ENCODE measurements around the gene PDE6C. TPM values are rescaled to one million over a fixed set of nuclear protein-coding genes. Genes with fewer than 3 reads are reported as not detected.
A peak's percentile ranks its signal among the peaks of the same experiment; 100 is the strongest.

The PDE6C gene
- total RNA-seq, 2 experiments from 2014 or later: 0.03 to 0.13 TPM

GRCh38 chr10:93596539-93596938, 15.8 kb upstream of the PDE6C start:
- Histone ChIP-seq H3K9me2 (ENCODE audit: insufficient read depth, low read length) (no peaks in the 10 kb centered on the region), H3K36me3 (ENCODE audit: insufficient read depth, low read length) (no peaks in the 10 kb centered on the region), H4K20me1 (ENCODE audit: insufficient read depth, low read length) (no peaks in the 10 kb centered on the region), H3K79me2 (ENCODE audit: insufficient read depth, low read depth, low read length) (no peaks in the 10 kb centered on the region), H2AFZ (ENCODE audit: low read length) (peak overlapping the region; percentile 22; the same call in 1 of the 2 replicates), H3K9me3 (ENCODE audit: low read length) (no peaks in the 10 kb centered on the region), H3K4me2 (ENCODE audit: low read length) (no peak overlapping the region), H3K4me1 (ENCODE audit: insufficient read depth, low read length, poor library complexity, severe bottlenecking) (peaks cover 18% of the 10 kb centered on the region), H3K27ac (ENCODE audit: low read depth, low read length, poor library complexity, severe bottlenecking) (no peak overlapping the region), H3K4me3 (ENCODE audit: low read depth, low read length, poor library complexity, severe bottlenecking) (no peak overlapping the region)
- DNase-seq (ENCODE audit: low spot score): peak; percentile 29
- intact Hi-C loops (cut with micrococcal nuclease; ENCODE audit: unreplicated experiment): no loop called here
- CTCF ChIA-PET (ENCODE audit: unreplicated experiment): interaction anchor here (0.5 kb wide), 1 partner anchor 14 kb away, joined by 5 read pairs; no protein-coding TSS in a partner anchor
- TF ChIP-seq EZH2phosphoT487 (IDR thresholded peaks at IDR 0.05; ENCODE audit: borderline replicate concordance, low read depth, low read length) (no peak), CTCF (conservative IDR thresholded peaks at IDR 0.05; ENCODE audit: low read length) (peak; percentile 74)
- BruUV-seq (replicated peaks): no TSS peak
- POLR2A ChIA-PET: interaction anchor here (0.6 kb wide), 1 partner anchor 168 kb away, joined by 4 read pairs; no protein-coding TSS in a partner anchor

- no peaks in the 10 kb centered on the region for H3K79me2 ChIP-seq (ENCODE audit: insufficient read depth, low read depth, low read length)
- peaks cover 12% of the 10 kb centered on the region for H3K4me1 ChIP-seq (ENCODE audit: insufficient read depth, low read length, poor library complexity, severe bottlenecking)
- H3K4me3 ChIP-seq (ENCODE audit: low read depth, low read length, poor library complexity, severe bottlenecking): no peak overlapping the region
- H4K20me1 ChIP-seq (ENCODE audit: insufficient read depth, low read length): no peaks in the 10 kb centered on the region
- TF ChIP-seq EZH2phosphoT487 (IDR thresholded peaks at IDR 0.05; ENCODE audit: borderline replicate concordance, low read depth, low read length): no peak
- TF ChIP-seq CTCF (conservative IDR thresholded peaks at IDR 0.05; ENCODE audit: low read length): no peak
- POLR2A ChIA-PET: interaction anchor here (0.6 kb wide), 1 partner anchor 169 kb away, joined by 4 read pairs; no protein-coding TSS in a partner anchor
- H3K27ac ChIP-seq (ENCODE audit: low read depth, low read length, poor library complexity, severe bottlenecking): no peak overlapping the region
- intact Hi-C loops (cut with micrococcal nuclease; ENCODE audit: unreplicated experiment): no loop called here
- CTCF ChIA-PET (ENCODE audit: unreplicated experiment): no interaction called here
- BruUV-seq (replicated peaks): no TSS peak
- H3K9me2 ChIP-seq (ENCODE audit: insufficient read depth, low read length): no peaks in the 10 kb centered on the region
- no peaks in the 10 kb centered on the region for H3K36me3 ChIP-seq (ENCODE audit: insufficient read depth, low read length)
- no peak for DNase-seq (ENCODE audit: low spot score)
- H3K9me3 ChIP-seq (ENCODE audit: low read length): no peaks in the 10 kb centered on the region
- H3K4me2 ChIP-seq (ENCODE audit: low read length): no peak overlapping the region
- peak overlapping the region; percentile 22; the same call in 1 of the 2 replicates for H2AFZ ChIP-seq (ENCODE audit: low read length)
Measured at GRCh38 chr10:93597075-93597599, 15.2 kb upstream of the PDE6C start.

GRCh38 chr10:93598157-93598556, 14.2 kb upstream of the PDE6C start:
- Histone ChIP-seq H3K79me2 (ENCODE audit: insufficient read depth, low read depth, low read length) (no peaks in the 10 kb centered on the region), H3K4me2 (ENCODE audit: low read length) (no peak overlapping the region), H3K4me1 (ENCODE audit: insufficient read depth, low read length, poor library complexity, severe bottlenecking) (peaks cover 11% of the 10 kb centered on the region), H2AFZ (ENCODE audit: low read length) (peak overlapping the region; percentile 7; the same call in 1 of the 2 replicates), H3K4me3 (ENCODE audit: low read depth, low read length, poor library complexity, severe bottlenecking) (no peak overlapping the region), H4K20me1 (ENCODE audit: insufficient read depth, low read length) (no peaks in the 10 kb centered on the region), H3K9me2 (ENCODE audit: insufficient read depth, low read length) (no peaks in the 10 kb centered on the region), H3K9me3 (ENCODE audit: low read length) (no peaks in the 10 kb centered on the region), H3K36me3 (ENCODE audit: insufficient read depth, low read length) (no peaks in the 10 kb centered on the region), H3K27ac (ENCODE audit: low read depth, low read length, poor library complexity, severe bottlenecking) (no peak overlapping the region)
- intact Hi-C loops (cut with micrococcal nuclease; ENCODE audit: unreplicated experiment): no loop called here
- no TSS peak for BruUV-seq (replicated peaks)
- POLR2A ChIA-PET: interaction anchor here (0.6 kb wide), 1 partner anchor 112 kb away, joined by 4 read pairs; no protein-coding TSS in a partner anchor
- no peak for DNase-seq (ENCODE audit: low spot score)
- CTCF ChIA-PET (ENCODE audit: unreplicated experiment): no interaction called here
- TF ChIP-seq EZH2phosphoT487 (IDR thresholded peaks at IDR 0.05; ENCODE audit: borderline replicate concordance, low read depth, low read length) (no peak), CTCF (conservative IDR thresholded peaks at IDR 0.05; ENCODE audit: low read length) (no peak)
